HL-60 (cell line): ENCODE results near the gene OTUB1.

Experiments
- DNase-seq, 2 experiments: peaks; one replicate each; pipeline ENCODE4 v3.0.0-alpha.2; 2010 to 2020; ENCODE audit warnings: low read depth in 1 of 2, low spot score in 1 of 2
- H3K27ac ChIP-seq: fragments of 250-450 bp; sonication (Bioruptor Pico); replicated peaks from 2 replicates; pipeline ENCODE4 v1.5.1; 2020; ENCODE audit warnings: mild to moderate bottlenecking, moderate library complexity
- H3K27me3 ChIP-seq: fragments of 250-450 bp; sonication (Bioruptor Pico); 2 replicates; pipeline ENCODE4 v1.5.1; 2021; ENCODE audit warnings: mild to moderate bottlenecking, moderate library complexity; ENCODE audit not compliant: insufficient read depth, poor library complexity, severe bottlenecking
- H3K4me3 ChIP-seq: replicated peaks from 2 replicates; pipeline ENCODE4 v1.5.1; 2011; ENCODE audit warnings: mild to moderate bottlenecking, control low read depth, low read length; ENCODE audit not compliant: insufficient read depth
- GABPA ChIP-seq: IDR thresholded peaks from 2 replicates; pipeline ENCODE4 v1.6.1; 2012; ENCODE audit warnings: low read depth
- POLR2AphosphoS5 ChIP-seq: IDR thresholded peaks from 2 replicates; pipeline ENCODE4 v1.6.1; 2012; ENCODE audit warnings: low read depth
- SPI1 ChIP-seq: IDR thresholded peaks from 2 replicates; pipeline ENCODE4 v1.6.1; 2012; ENCODE audit warnings: low read depth, mild to moderate bottlenecking, borderline replicate concordance
- TF ChIP-seq, protein P1 (sequence below): IDR thresholded peaks from one replicate; pipeline ENCODE4 v1.5.1; 2011; ENCODE audit warnings: low read length, control low read depth, inconsistent platforms; ENCODE audit not compliant: insufficient read depth
- TF ChIP-seq, protein P2 (sequence below): IDR thresholded peaks from 2 replicates; pipeline ENCODE4 v1.6.1; 2012; ENCODE audit warnings: low read depth; ENCODE audit not compliant: insufficient replicate concordance

Gene OTUB1

DNA sequence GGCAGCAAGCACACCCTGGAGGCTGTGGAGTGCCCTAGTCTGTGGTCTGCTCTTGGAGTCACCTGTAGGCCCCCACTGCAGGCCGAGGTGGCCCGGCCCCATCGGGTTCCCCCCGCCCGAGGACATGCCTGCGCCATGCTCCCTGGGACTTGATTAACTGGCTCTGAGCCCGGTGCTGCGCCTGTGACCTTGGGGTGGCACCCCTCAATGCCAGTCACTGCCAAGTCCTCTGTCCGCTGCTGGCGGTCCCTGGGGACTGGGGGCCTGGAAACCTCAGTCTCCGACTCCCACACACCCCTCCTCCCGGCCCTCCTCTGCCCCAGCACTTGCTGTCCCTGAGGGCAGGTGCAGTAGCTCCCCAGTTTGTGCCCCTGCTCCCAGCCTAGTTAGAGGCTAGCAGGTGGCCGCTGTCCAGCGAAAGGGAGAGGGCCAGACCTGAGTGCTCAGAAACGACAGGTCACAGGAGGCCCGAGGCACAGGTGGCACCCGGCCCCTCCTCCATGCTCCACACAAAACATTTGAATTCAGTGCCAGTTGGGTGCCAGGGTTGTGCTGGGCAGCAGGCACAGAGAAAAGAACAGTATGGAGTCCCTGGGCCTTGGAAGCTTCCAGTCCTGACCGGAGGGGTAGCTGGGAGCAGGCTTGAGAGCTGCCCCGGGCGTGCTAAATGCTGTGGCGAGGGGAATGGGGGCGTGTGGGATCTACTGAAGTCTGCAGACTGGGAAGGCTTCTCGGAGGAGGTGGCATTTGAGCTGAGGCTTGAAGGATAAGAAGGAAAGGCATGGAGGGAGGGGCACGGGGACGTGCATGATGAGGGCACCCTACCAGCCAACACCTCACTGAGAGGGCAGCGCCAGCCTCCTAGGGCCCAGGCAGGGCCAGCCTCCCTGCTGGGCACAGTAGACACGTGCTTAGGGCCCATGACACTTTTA is 33.1 kb downstream of the OTUB1 start:
- H3K4me3 ChIP-seq = no peak overlapping the region
- no peak for DNase-seq
- H3K27me3 ChIP-seq = no peaks in the 10 kb centered on the region
- no peak overlapping the region for H3K27ac ChIP-seq
- TF ChIP-seq POLR2AphosphoS5 = no peak
- no peak for TF ChIP-seq SPI1
- TF ChIP-seq, protein P1, sequence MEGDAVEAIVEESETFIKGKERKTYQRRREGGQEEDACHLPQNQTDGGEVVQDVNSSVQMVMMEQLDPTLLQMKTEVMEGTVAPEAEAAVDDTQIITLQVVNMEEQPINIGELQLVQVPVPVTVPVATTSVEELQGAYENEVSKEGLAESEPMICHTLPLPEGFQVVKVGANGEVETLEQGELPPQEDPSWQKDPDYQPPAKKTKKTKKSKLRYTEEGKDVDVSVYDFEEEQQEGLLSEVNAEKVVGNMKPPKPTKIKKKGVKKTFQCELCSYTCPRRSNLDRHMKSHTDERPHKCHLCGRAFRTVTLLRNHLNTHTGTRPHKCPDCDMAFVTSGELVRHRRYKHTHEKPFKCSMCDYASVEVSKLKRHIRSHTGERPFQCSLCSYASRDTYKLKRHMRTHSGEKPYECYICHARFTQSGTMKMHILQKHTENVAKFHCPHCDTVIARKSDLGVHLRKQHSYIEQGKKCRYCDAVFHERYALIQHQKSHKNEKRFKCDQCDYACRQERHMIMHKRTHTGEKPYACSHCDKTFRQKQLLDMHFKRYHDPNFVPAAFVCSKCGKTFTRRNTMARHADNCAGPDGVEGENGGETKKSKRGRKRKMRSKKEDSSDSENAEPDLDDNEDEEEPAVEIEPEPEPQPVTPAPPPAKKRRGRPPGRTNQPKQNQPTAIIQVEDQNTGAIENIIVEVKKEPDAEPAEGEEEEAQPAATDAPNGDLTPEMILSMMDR = no peak
- TF ChIP-seq, protein P2, sequence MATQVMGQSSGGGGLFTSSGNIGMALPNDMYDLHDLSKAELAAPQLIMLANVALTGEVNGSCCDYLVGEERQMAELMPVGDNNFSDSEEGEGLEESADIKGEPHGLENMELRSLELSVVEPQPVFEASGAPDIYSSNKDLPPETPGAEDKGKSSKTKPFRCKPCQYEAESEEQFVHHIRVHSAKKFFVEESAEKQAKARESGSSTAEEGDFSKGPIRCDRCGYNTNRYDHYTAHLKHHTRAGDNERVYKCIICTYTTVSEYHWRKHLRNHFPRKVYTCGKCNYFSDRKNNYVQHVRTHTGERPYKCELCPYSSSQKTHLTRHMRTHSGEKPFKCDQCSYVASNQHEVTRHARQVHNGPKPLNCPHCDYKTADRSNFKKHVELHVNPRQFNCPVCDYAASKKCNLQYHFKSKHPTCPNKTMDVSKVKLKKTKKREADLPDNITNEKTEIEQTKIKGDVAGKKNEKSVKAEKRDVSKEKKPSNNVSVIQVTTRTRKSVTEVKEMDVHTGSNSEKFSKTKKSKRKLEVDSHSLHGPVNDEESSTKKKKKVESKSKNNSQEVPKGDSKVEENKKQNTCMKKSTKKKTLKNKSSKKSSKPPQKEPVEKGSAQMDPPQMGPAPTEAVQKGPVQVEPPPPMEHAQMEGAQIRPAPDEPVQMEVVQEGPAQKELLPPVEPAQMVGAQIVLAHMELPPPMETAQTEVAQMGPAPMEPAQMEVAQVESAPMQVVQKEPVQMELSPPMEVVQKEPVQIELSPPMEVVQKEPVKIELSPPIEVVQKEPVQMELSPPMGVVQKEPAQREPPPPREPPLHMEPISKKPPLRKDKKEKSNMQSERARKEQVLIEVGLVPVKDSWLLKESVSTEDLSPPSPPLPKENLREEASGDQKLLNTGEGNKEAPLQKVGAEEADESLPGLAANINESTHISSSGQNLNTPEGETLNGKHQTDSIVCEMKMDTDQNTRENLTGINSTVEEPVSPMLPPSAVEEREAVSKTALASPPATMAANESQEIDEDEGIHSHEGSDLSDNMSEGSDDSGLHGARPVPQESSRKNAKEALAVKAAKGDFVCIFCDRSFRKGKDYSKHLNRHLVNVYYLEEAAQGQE = no peak
- no peak for TF ChIP-seq GABPA

DNA sequence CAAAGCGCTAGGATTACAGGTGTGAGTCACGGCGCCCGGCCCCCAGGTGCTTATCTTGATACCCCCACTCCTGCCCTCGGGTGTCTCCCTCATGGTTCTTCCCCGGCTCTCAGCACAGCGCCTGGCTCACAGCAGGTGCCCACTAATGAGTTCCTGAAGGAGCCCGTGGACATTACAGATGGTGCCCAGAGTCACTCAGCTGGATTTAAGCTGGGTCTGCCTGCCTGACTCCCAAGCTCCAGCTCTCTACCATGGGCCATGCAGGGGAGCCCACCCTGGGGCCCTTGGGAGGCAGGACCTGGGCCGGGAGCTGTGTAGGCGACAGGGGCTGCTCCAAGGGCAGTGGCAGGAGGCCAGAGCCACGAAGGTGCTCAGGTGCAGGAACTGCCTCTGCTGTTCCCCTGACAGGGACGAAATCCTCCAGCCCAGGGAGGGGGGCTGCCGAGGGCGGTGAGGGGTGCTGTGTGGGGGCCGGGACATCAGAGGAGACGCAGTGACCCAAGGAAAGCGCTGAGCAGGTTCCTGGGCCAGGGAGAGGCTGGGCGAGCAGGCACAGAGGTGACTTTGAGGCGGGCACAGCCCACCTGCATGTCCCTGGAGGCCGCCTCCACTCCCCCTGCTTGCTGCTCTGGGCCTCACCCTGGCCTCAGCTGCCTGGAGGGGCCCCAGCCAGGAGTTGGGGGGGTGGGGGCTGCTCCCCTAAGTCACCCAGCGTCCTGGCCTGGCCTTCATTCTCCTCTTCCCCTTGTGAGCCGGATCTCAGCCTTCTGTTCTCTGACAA is 34.9 kb downstream of the OTUB1 start:
- no peak overlapping the region for H3K27ac ChIP-seq
- no peak for DNase-seq
- no peak overlapping the region for H3K4me3 ChIP-seq
- H3K27me3 ChIP-seq = no peaks in the 10 kb centered on the region
- TF ChIP-seq POLR2AphosphoS5 (no peak), GABPA (no peak), SPI1 (no peak)
- TF ChIP-seq, protein P1 = no peak
- TF ChIP-seq, protein P2 = no peak

DNA sequence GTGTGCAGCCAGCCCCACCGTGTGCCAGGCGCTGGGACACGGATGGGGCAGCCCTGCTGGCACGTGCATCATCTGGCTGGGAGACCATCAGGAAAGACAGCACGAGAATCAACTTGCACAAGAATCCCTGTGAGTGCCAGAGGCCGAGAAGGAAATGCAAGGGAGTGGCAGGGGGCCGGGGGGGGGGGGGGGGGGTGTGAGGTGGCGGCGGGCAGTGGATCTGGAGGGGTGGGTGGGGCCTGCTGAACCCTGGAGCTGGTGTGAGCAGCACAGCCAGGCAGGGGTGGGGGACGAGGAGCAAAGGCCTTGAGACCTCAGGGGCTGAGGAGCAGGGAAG is 35.5 kb downstream of the OTUB1 start:
- Histone ChIP-seq H3K27me3 (no peaks in the 10 kb centered on the region), H3K4me3 (no peak overlapping the region), H3K27ac (no peak overlapping the region)
- no peak for DNase-seq
- TF ChIP-seq SPI1 = no peak
- TF ChIP-seq, protein P1 = no peak
- TF ChIP-seq, protein P2 = no peak
- no peak for TF ChIP-seq POLR2AphosphoS5
- TF ChIP-seq GABPA = no peak
